Measurements from ENCODE around the gene CIB1. TPM values are rescaled to one million over a fixed set of nuclear protein-coding genes. Genes with fewer than 3 reads are reported as not detected.
"Not testable (repeated sequence)": the region's sequence is repeated elsewhere in the genome, so short reads cannot be mapped to it uniquely, and the experiment has no call there.

The CIB1 gene
- total RNA-seq, 1 donor from 2014 or later: 62.8 TPM

GRCh38 chr15:90191344-90191687 is 42.4 kb downstream of the CIB1 start:
- DNase-seq: no peak
- H3K4me3 ChIP-seq: no peak overlapping the region
- no peaks in the 10 kb centered on the region for H3K27me3 ChIP-seq
- H3K27ac ChIP-seq: no peak overlapping the region
- ATAC-seq: no peak
- H3K36me3 ChIP-seq: no peaks in the 10 kb centered on the region
- no peaks in the 10 kb centered on the region for H3K9me3 ChIP-seq
- TF ChIP-seq CTCF (IDR thresholded peaks at IDR 0.05): no peak
- intact Hi-C loops (cut with DNase I): no loop called here
- H3K4me1 ChIP-seq: peaks cover 30% of the 10 kb centered on the region

- ATAC-seq: peak; percentile 44
These were observed 43.0 kb downstream of the CIB1 start for GRCh38 chr15:90190606-90191343.

GRCh38 chr15:90189781-90190467 is 43.8 kb downstream of the CIB1 start:
- H3K4me1 ChIP-seq: peaks cover 30% of the 10 kb centered on the region
- ATAC-seq: no peak
- intact Hi-C loops (cut with DNase I): no loop called here
- H3K27me3 ChIP-seq: no peaks in the 10 kb centered on the region
- H3K9me3 ChIP-seq: no peaks in the 10 kb centered on the region
- H3K4me3 ChIP-seq: no peak overlapping the region
- no peak for TF ChIP-seq CTCF (IDR thresholded peaks at IDR 0.05)
- no peak for DNase-seq
- no peak overlapping the region for H3K27ac ChIP-seq
- no peaks in the 10 kb centered on the region for H3K36me3 ChIP-seq

More at GRCh38 chr15:90190606-90191343, 43.0 kb downstream of the CIB1 start:
- no peaks in the 10 kb centered on the region for H3K9me3 ChIP-seq
- no peak overlapping the region for H3K27ac ChIP-seq
- H3K4me1 ChIP-seq: peaks cover 30% of the 10 kb centered on the region
- no peaks in the 10 kb centered on the region for H3K27me3 ChIP-seq
- no peak for TF ChIP-seq CTCF (IDR thresholded peaks at IDR 0.05)
- intact Hi-C loops (cut with DNase I): no loop called here
- DNase-seq: no peak
- H3K36me3 ChIP-seq: no peaks in the 10 kb centered on the region
- no peak overlapping the region for H3K4me3 ChIP-seq

- Histone ChIP-seq H3K4me3 (no peak overlapping the region), H3K27me3 (no peaks in the 10 kb centered on the region), H3K27ac (no peak overlapping the region), H3K36me3 (no peaks in the 10 kb centered on the region), H3K4me1 (peaks cover 34% of the 10 kb centered on the region), H3K9me3 (no peaks in the 10 kb centered on the region)
- TF ChIP-seq CTCF (IDR thresholded peaks at IDR 0.05): no peak
- intact Hi-C loops (cut with DNase I): no loop called here
- DNase-seq: no peak
- ATAC-seq: no peak
These were observed 44.6 kb downstream of the CIB1 start for GRCh38 chr15:90188914-90189748.

- DNase-seq; H3K4me3 ChIP-seq; H3K27ac ChIP-seq; H3K36me3 ChIP-seq; H3K9me3 ChIP-seq; ATAC-seq; H3K27me3 ChIP-seq; intact Hi-C loops (cut with DNase I): not testable (repeated sequence)
- peaks cover 38% of the 10 kb centered on the region for H3K4me1 ChIP-seq
These were observed 45.7 kb downstream of the CIB1 start for GRCh38 chr15:90188065-90188464.

Measured in upper lobe of right lung (tissue), 1 donor.